H9 (cell line): ENCODE data around the gene MAST4. TPM values are rescaled to one million over a fixed set of nuclear protein-coding genes. Genes with fewer than 3 reads are reported as not detected.

Source experiments
- DNase-seq: peaks from one replicate; pipeline ENCODE4 v3.0.0-alpha.2; 2017
- H2AFZ ChIP-seq: one replicate; pipeline ENCODE4 v1.6.1; 2013; ENCODE audit warnings: mild to moderate bottlenecking, low read length, control low read depth, moderate library complexity
- H2AK5ac ChIP-seq: 2 replicates; pipeline ENCODE4 v1.6.1; 2013; ENCODE audit warnings: low read length, control low read depth, mixed read lengths; ENCODE audit not compliant: insufficient read length
- H2BK120ac ChIP-seq: one replicate; pipeline ENCODE4 v1.6.1; 2013; ENCODE audit warnings: low read depth, mild to moderate bottlenecking, low read length, control low read depth, inconsistent platforms; ENCODE audit not compliant: poor library complexity, severe bottlenecking
- H2BK12ac ChIP-seq: 2 replicates; pipeline ENCODE4 v1.6.1; 2013; ENCODE audit warnings: low read length, control low read depth, mixed read lengths, low read depth; ENCODE audit not compliant: insufficient read length
- H2BK15ac ChIP-seq: 2 replicates; pipeline ENCODE4 v1.6.1; 2013; ENCODE audit warnings: low read depth, low read length, control low read depth
- H2BK20ac ChIP-seq: one replicate; pipeline ENCODE4 v1.6.1; 2013; ENCODE audit warnings: low read depth, mild to moderate bottlenecking, low read length, control low read depth, inconsistent platforms; ENCODE audit not compliant: poor library complexity, severe bottlenecking
- H2BK5ac ChIP-seq: 2 replicates; pipeline ENCODE4 v1.6.1; 2013; ENCODE audit warnings: low read length, control low read depth, mixed read lengths; ENCODE audit not compliant: insufficient read length
- H3K14ac ChIP-seq: 2 replicates; pipeline ENCODE4 v1.6.1; 2013; ENCODE audit warnings: low read length, control low read depth; ENCODE audit not compliant: insufficient read depth
- H3K18ac ChIP-seq: 2 replicates; pipeline ENCODE4 v1.6.1; 2013; ENCODE audit warnings: low read depth, mild to moderate bottlenecking, mixed read lengths, low read length, control low read depth; ENCODE audit not compliant: insufficient read length
- H3K23ac ChIP-seq: 2 replicates; pipeline ENCODE4 v1.6.1; 2013; ENCODE audit warnings: low read length, control low read depth, mixed read lengths, low read depth; ENCODE audit not compliant: insufficient read length
- H3K23me2 ChIP-seq: 2 replicates; pipeline ENCODE4 v1.6.1; 2013; ENCODE audit warnings: low read depth, mild to moderate bottlenecking, mixed read lengths, low read length, control low read depth; ENCODE audit not compliant: insufficient read length, poor library complexity, severe bottlenecking
- H3K27ac ChIP-seq: 2 replicates; pipeline ENCODE4 v1.5.1; 2013; ENCODE audit warnings: low read length, control low read depth, mixed read lengths, low read depth; ENCODE audit not compliant: insufficient read length
- H3K27me3 ChIP-seq: 2 replicates; pipeline ENCODE4 v1.6.1; 2013; ENCODE audit warnings: low read length, control low read depth, inconsistent platforms; ENCODE audit not compliant: insufficient read depth
- H3K4ac ChIP-seq: 2 replicates; pipeline ENCODE4 v1.6.1; 2013; ENCODE audit warnings: low read depth, mild to moderate bottlenecking, control low read depth, inconsistent platforms, low read length, moderate library complexity
- H3K4me1 ChIP-seq: 2 replicates; pipeline ENCODE4 v1.6.1; 2013; ENCODE audit warnings: low read length, control low read depth, inconsistent platforms; ENCODE audit not compliant: insufficient read depth
- H3K4me2 ChIP-seq: 2 replicates; pipeline ENCODE4 v1.6.1; 2013; ENCODE audit warnings: low read length, control low read depth, mixed read lengths; ENCODE audit not compliant: insufficient read length, insufficient read depth
- H3K56ac ChIP-seq: 2 replicates; pipeline ENCODE4 v1.6.1; 2013; ENCODE audit warnings: low read depth, mild to moderate bottlenecking, mixed read lengths, low read length, control low read depth; ENCODE audit not compliant: insufficient read length
- H3K79me1 ChIP-seq: 2 replicates; pipeline ENCODE4 v1.6.1; 2013; ENCODE audit warnings: low read depth, mild to moderate bottlenecking, moderate library complexity, low read length, control low read depth, inconsistent platforms; ENCODE audit not compliant: insufficient read depth, poor library complexity, severe bottlenecking
- H3K79me2 ChIP-seq: 2 replicates; pipeline ENCODE4 v1.6.1; 2013; ENCODE audit warnings: low read length, control low read depth, inconsistent platforms; ENCODE audit not compliant: insufficient read depth
- H3K9ac ChIP-seq: 2 replicates; pipeline ENCODE4 v1.6.1; 2013; ENCODE audit warnings: low read length, control low read depth, mixed read lengths; ENCODE audit not compliant: insufficient read length; ENCODE audit errors: extremely low read depth
- H3K9me3 ChIP-seq: one replicate; pipeline ENCODE4 v1.6.1; 2013; ENCODE audit warnings: low read depth, low read length, inconsistent platforms; ENCODE audit not compliant: control insufficient read depth
- H3T11ph ChIP-seq: one replicate; pipeline ENCODE4 v1.6.1; 2013; ENCODE audit warnings: mild to moderate bottlenecking, low read length, control low read depth, inconsistent platforms
- H4K20me1 ChIP-seq: one replicate; pipeline ENCODE4 v1.6.1; 2013; ENCODE audit not compliant: control insufficient read depth, insufficient read length, insufficient read depth
- H4K5ac ChIP-seq: 2 replicates; pipeline ENCODE4 v1.6.1; 2013; ENCODE audit warnings: low read depth, mild to moderate bottlenecking, mixed read lengths, low read length, control low read depth; ENCODE audit not compliant: insufficient read length
- H4K8ac ChIP-seq: replicated peaks from 2 replicates; pipeline ENCODE4 v1.6.1; 2013; ENCODE audit warnings: low read length, control low read depth, mixed read lengths, low read depth; ENCODE audit not compliant: insufficient read length
- H4K91ac ChIP-seq: 2 replicates; pipeline ENCODE4 v1.6.1; 2013; ENCODE audit warnings: low read depth, mild to moderate bottlenecking, moderate library complexity, mixed read lengths, low read length, control low read depth; ENCODE audit not compliant: insufficient read length
- H3K27ac Mint-ChIP-seq, 3 experiments: 2 replicates in 2 of 3; 3 replicates in 1 of 3; pipeline ENCODE4 v1.8.0; 2020 to 2021; ENCODE audit warnings: mixed read lengths in 3 of 3, mild to moderate bottlenecking in 1 of 3, moderate library complexity in 1 of 3
- H3K27me3 Mint-ChIP-seq: 2 replicates; pipeline ENCODE4 v1.8.0; 2021; ENCODE audit warnings: low read depth, mild to moderate bottlenecking, moderate library complexity, mixed read lengths
- H3K36me3 Mint-ChIP-seq, 3 experiments: 2 replicates in 2 of 3; 3 replicates in 1 of 3; pipeline ENCODE4 v1.8.0; 2020 to 2021; ENCODE audit warnings: low read depth in 3 of 3, mixed read lengths in 3 of 3; ENCODE audit not compliant: insufficient read depth in 1 of 3
- H3K4me1 Mint-ChIP-seq, 2 experiments: 2 replicates each; pipeline ENCODE4 v1.8.0; 2020; ENCODE audit warnings: mixed read lengths in 2 of 2
- H3K4me3 Mint-ChIP-seq, 2 experiments: 2 replicates in 1 of 2; 3 replicates in 1 of 2; pipeline ENCODE4 v1.8.0; 2020 to 2021; ENCODE audit warnings: mild to moderate bottlenecking in 2 of 2, mixed read lengths in 2 of 2, moderate library complexity in 1 of 2
- H3K9me3 Mint-ChIP-seq, 2 experiments: 2 replicates in 1 of 2; 3 replicates in 1 of 2; pipeline ENCODE4 v1.8.0; 2020; ENCODE audit warnings: mild to moderate bottlenecking in 2 of 2, mixed read lengths in 2 of 2, moderate library complexity in 1 of 2
- CTCF ChIP-seq: fragments of 200-600 bp; sonication (generic); conservative IDR thresholded peaks from 3 replicates; pipeline ENCODE4 v1.8.0; 2021; ENCODE audit warnings: antibody characterized with exemption, mild to moderate bottlenecking
- WGBS: extraction: QIAGEN DNeasy Blood & Tissue Kit; methylation state at CpG from one replicate; pipeline ENCODE4 v1.1.7; 2013; ENCODE audit warnings: missing lambda C conversion rate, low lambda C conversion rate, mixed read lengths; ENCODE audit not compliant: insufficient read length; ENCODE audit errors: extremely low coverage; 5-methylcytosine and 5-hydroxymethylcytosine counted together
- total RNA-seq: library from RNA; stranded (reverse); gene quantifications from 2 replicates; pipeline ENCODE4 v1.2.1, GENCODE V29; 2021

The MAST4 gene
- total RNA-seq, 1 experiment from 2014 or later: 3.7 TPM

- peaks cover 0 to 8% of the 10 kb centered on the region in 2 experiments; a peak in 2 of 4 replicates for H3K4me1 Mint-ChIP-seq
- H3K4ac ChIP-seq: no peak overlapping the region
- H3K27me3 ChIP-seq: no peaks in the 10 kb centered on the region
- H3K9me3 ChIP-seq: no peaks in the 10 kb centered on the region
- no peak overlapping the region for H2AK5ac ChIP-seq
- H3K23ac ChIP-seq: no peak overlapping the region
- H3K23me2 ChIP-seq: no peaks in the 10 kb centered on the region
- H3T11ph ChIP-seq: no peak overlapping the region
- no peak overlapping the region for H2BK120ac ChIP-seq
- no peak for DNase-seq
- no peaks in the 10 kb centered on the region for H4K20me1 ChIP-seq
- no peak for TF ChIP-seq CTCF
- H3K9ac ChIP-seq: no peak overlapping the region
- H4K5ac ChIP-seq: no peak overlapping the region
- no peak overlapping the region for H3K27ac Mint-ChIP-seq
- H4K91ac ChIP-seq: no peak overlapping the region
- no peak overlapping the region for H3K18ac ChIP-seq
- H3K36me3 Mint-ChIP-seq: no peaks in the 10 kb centered on the region
- H3K4me3 Mint-ChIP-seq: no peak overlapping the region
- no peak overlapping the region for H2BK5ac ChIP-seq
- H3K27ac ChIP-seq: no peak overlapping the region
- no peak overlapping the region for H3K14ac ChIP-seq
- H4K8ac ChIP-seq: no peak overlapping the region
- H3K4me1 ChIP-seq: no peaks in the 10 kb centered on the region
- no peaks in the 10 kb centered on the region for H3K79me1 ChIP-seq
- H3K4me2 ChIP-seq: no peak overlapping the region
- H2BK12ac ChIP-seq: no peak overlapping the region
- no CpG with 5 or more reads among the region's 6 CpGs for WGBS
- no peaks in the 10 kb centered on the region for H3K9me3 Mint-ChIP-seq
- no peak overlapping the region for H2AFZ ChIP-seq
- no peaks in the 10 kb centered on the region for H3K79me2 ChIP-seq
- H2BK20ac ChIP-seq: no peak overlapping the region
- H2BK15ac ChIP-seq: no peak overlapping the region
- H3K56ac ChIP-seq: no peak overlapping the region
- H3K27me3 Mint-ChIP-seq: no peaks in the 10 kb centered on the region
Observed at GRCh38 chr5:67152400-67152799, 556.2 kb downstream of the MAST4 start.
